HEK293T (cell line): ENCODE results near the gene TTC28.

Source experiments
- BHLHE40 ChIP-seq: fragments of 450-650 bp; IDR thresholded peaks from 2 replicates; pipeline ENCODE4 v1.6.1; 2016; ENCODE audit warnings: mild to moderate bottlenecking, moderate library complexity, borderline replicate concordance
- L3MBTL2 ChIP-seq: fragments of 450-650 bp; conservative IDR thresholded peaks from 2 replicates; pipeline ENCODE4 v1.6.1; 2016; ENCODE audit warnings: mild to moderate bottlenecking

- TF ChIP-seq BHLHE40 (no peak), L3MBTL2 (no peak)
Observed at GRCh38 chr22:28024422-28024888, 655.2 kb downstream of the TTC28 start.
